A549 (cell line): Measurements from ENCODE around the gene OR10T2. TPM values are rescaled to one million over a fixed set of nuclear protein-coding genes. Genes with fewer than 3 reads are reported as not detected.

Experiments used
- ATAC-seq, 2 experiments: fragments of 200-7000 bp in 1 of 2; fragments of >200 bp in 1 of 2; cut with Nextera tagmentation in 1 of 2; cut with Tn5 transposase in 1 of 2; 3 replicates each; pipeline versions ENCODE4 v1.8.0 to v1.9.1; 2018 to 2020; ENCODE audit warnings: mild to moderate bottlenecking in 1 of 2, moderate library complexity in 1 of 2
- CTCF ChIA-PET: fragments of 300-600 bp; sonication (Branson Sonifier 250); formaldehyde crosslinking; extraction: SDS; loops from one replicate; lab custom pipeline; 2021; ENCODE audit warnings: antibody characterized with exemption, inconsistent platforms; lab: Yijun Ruan, JAX
- POLR2A ChIA-PET: fragments of 350-600 bp; formaldehyde crosslinking; extraction: SDS; loops from one replicate; lab custom pipeline; 2021; ENCODE audit warnings: antibody characterized with exemption, inconsistent platforms; lab: Yijun Ruan, JAX
- DNase-seq, 2 experiments: peaks; one replicate each; pipeline versions ENCODE4 v3.0.0 to v3.0.0-alpha.2; 2011 to 2016; ENCODE audit warnings: low read depth in 1 of 2, low spot score in 1 of 2
- FAIRE-seq: peaks from 2 replicates; lab custom pipeline; 2011; peaks lifted over from hg19 to GRCh38; lab: Jason Lieb, UNC
- H3K27ac ChIP-seq, 2 experiments: fragments of >200 bp; sonication (Bioruptor Twin); formaldehyde crosslinking; 3 replicates each; pipeline ENCODE4 v1.5.1; 2016 to 2017
- H3K4me1 ChIP-seq: fragments of >200 bp; sonication (Bioruptor Twin); formaldehyde crosslinking; 3 replicates; pipeline ENCODE4 v1.6.1; 2016
- H3K4me2 ChIP-seq: fragments of >200 bp; sonication (Bioruptor Twin); formaldehyde crosslinking; 3 replicates; pipeline ENCODE4 v1.6.1; 2016
- H3K4me3 ChIP-seq: fragments of >200 bp; sonication (Bioruptor Twin); formaldehyde crosslinking; 3 replicates; pipeline ENCODE4 v1.5.1; 2016
- H3K9me3 ChIP-seq: fragments of >200 bp; sonication (Bioruptor Twin); formaldehyde crosslinking; 3 replicates; pipeline ENCODE4 v1.6.1; 2016
- CHD2 ChIP-seq: fragments of 150-350 bp; IDR thresholded peaks from 2 replicates; pipeline ENCODE4 v1.6.1; 2014; ENCODE audit warnings: low read length; ENCODE audit not compliant: partially characterized antibody
- CHD4 ChIP-seq: fragments of 200-600 bp; sonication (generic); IDR thresholded peaks from 2 replicates; pipeline ENCODE4 v1.6.1; 2016; ENCODE audit warnings: antibody characterized with exemption, mild to moderate bottlenecking, borderline replicate concordance
- EHF ChIP-seq: fragments of 250-450 bp; sonication (Bioruptor Pico); IDR thresholded peaks from 2 replicates; pipeline ENCODE4 v1.5.0; 2020; ENCODE audit warnings: mild to moderate bottlenecking
- EHMT2 ChIP-seq: fragments of 200-600 bp; sonication (generic); IDR thresholded peaks from 2 replicates; pipeline ENCODE4 v1.6.1; 2016; ENCODE audit warnings: antibody characterized with exemption, low read depth, mild to moderate bottlenecking, moderate library complexity
- FOSL2 ChIP-seq, 2 experiments: fragments of 450-650 bp in 1 of 2; fragments of >200 bp in 1 of 2; sonication (Bioruptor Twin) in 1 of 2; formaldehyde crosslinking; IDR thresholded peaks; 2 replicates each; pipeline versions ENCODE4 v1.5.0 to v1.6.1; 2016 to 2020; ENCODE audit warnings: mild to moderate bottlenecking in 1 of 2, moderate library complexity in 1 of 2
- FOXS1 ChIP-seq: fragments of 250-450 bp; sonication (Bioruptor Pico); IDR thresholded peaks from 2 replicates; pipeline ENCODE4 v1.5.0; 2020; ENCODE audit warnings: mild to moderate bottlenecking, moderate library complexity
- JUN ChIP-seq, 2 experiments: fragments of >200 bp; sonication (Bioruptor Twin); formaldehyde crosslinking; IDR thresholded peaks; 2 replicates in 1 of 2; 3 replicates in 1 of 2; pipeline ENCODE4 v1.6.1; 2016 to 2017
- JUNB ChIP-seq: fragments of >200 bp; sonication (Bioruptor Twin); formaldehyde crosslinking; IDR thresholded peaks from 2 replicates; pipeline ENCODE4 v1.6.1; 2016
- MAZ ChIP-seq: fragments of 150-350 bp; IDR thresholded peaks from 2 replicates; pipeline ENCODE4 v1.6.1; 2014; ENCODE audit warnings: antibody characterized with exemption, low read depth, low read length, borderline replicate concordance
- NR3C1 ChIP-seq: fragments of >200 bp; sonication (Bioruptor Twin); formaldehyde crosslinking; IDR thresholded peaks from 3 replicates; pipeline ENCODE4 v1.6.1; 2017
- PHF8 ChIP-seq: fragments of 200-600 bp; sonication (generic); IDR thresholded peaks from 2 replicates; pipeline ENCODE4 v1.6.1; 2016; ENCODE audit warnings: low read depth, mild to moderate bottlenecking, antibody characterized with exemption, moderate library complexity, borderline replicate concordance
- RCOR1 ChIP-seq: fragments of 150-350 bp; IDR thresholded peaks from 2 replicates; pipeline ENCODE4 v1.6.1; 2014; ENCODE audit warnings: antibody characterized with exemption, low read length, low read depth
- RNF2 ChIP-seq: fragments of 200-600 bp; sonication (generic); IDR thresholded peaks from 2 replicates; pipeline ENCODE4 v1.6.1; 2016; ENCODE audit warnings: low read depth, mild to moderate bottlenecking, antibody characterized with exemption, moderate library complexity, borderline replicate concordance
- SMC3 ChIP-seq: fragments of >200 bp; sonication (Bioruptor Twin); formaldehyde crosslinking; IDR thresholded peaks from 3 replicates; pipeline ENCODE4 v1.6.1; 2018; ENCODE audit warnings: inconsistent platforms
- ZC3H11A ChIP-seq: fragments of 450-650 bp; IDR thresholded peaks from 2 replicates; pipeline ENCODE4 v1.6.1; 2014; ENCODE audit warnings: antibody characterized with exemption, mild to moderate bottlenecking
- WGBS: methylation state at CpG from one replicate; pipeline ENCODE4 v1.1.6; 2017; ENCODE audit errors: missing lambda C conversion rate; 5-methylcytosine and 5-hydroxymethylcytosine counted together
- polyA plus RNA-seq, 4 experiments: library from polyadenylated mRNA; depleted of rRNA in 3 of 4; stranded (reverse); fragments of >200 nt; fragmentation: RNase III in 1 of 4; extraction: RNeasy Plus Mini Kit Qiagen cat#74134 plus additional on column Dnase treatment in 1 of 4; gene quantifications; 2 replicates in 3 of 4; 3 replicates in 1 of 4; pipeline ENCODE4 v1.2.3, GENCODE V29; 2011 to 2017
- TF ChIP-seq, protein P1 (sequence below): fragments of 150-350 bp; IDR thresholded peaks from 2 replicates; pipeline ENCODE4 v1.6.1; 2014; ENCODE audit warnings: low read depth, mild to moderate bottlenecking, low read length
- TF ChIP-seq, protein P2 (sequence below): IDR thresholded peaks from 2 replicates; pipeline ENCODE4 v1.6.1; 2012; ENCODE audit warnings: low read depth, borderline replicate concordance
- TF ChIP-seq, protein P3 (sequence below): fragments of 250-450 bp; sonication (Bioruptor Pico); IDR thresholded peaks from 2 replicates; pipeline ENCODE4 v1.5.0; 2020; ENCODE audit warnings: low read depth, mild to moderate bottlenecking, moderate library complexity
- TF ChIP-seq, protein P4 (sequence below): fragments of 450-650 bp; IDR thresholded peaks from 2 replicates; pipeline ENCODE4 v1.6.1; 2014; ENCODE audit warnings: antibody characterized with exemption
- TF ChIP-seq, protein P5 (sequence below): IDR thresholded peaks from 2 replicates; pipeline ENCODE4 v1.6.1; 2012
- TF ChIP-seq, protein P6 (sequence below): fragments of 250-450 bp; sonication (Bioruptor Pico); IDR thresholded peaks from 2 replicates; pipeline ENCODE4 v1.5.0; 2021; ENCODE audit warnings: mild to moderate bottlenecking, moderate library complexity, borderline replicate concordance

OR10T2 gene
- polyA plus RNA-seq, 2 of the 4 experiments (the other 2 are of a cell fraction) = not detected

DNA sequence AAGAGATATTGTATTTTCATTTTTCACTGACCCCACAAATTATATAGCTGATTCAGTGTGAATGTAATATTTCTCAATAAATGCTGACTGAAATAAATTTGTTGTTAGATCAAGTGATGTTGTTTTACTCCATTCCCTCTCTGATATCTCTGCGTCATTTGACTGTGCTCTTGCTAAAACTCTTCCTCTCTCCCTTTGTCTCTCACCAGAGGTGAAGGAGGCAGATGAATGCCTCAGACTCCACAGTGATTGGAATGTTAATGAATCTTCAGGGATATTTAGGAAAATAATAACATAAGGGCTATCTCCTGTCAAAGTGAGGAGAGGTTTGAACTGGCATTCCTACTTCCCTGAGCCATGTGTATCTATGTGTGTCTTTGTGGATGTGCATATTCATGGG, 41.8 kb downstream of the OR10T2 start (continued):
- TF ChIP-seq, protein P1, sequence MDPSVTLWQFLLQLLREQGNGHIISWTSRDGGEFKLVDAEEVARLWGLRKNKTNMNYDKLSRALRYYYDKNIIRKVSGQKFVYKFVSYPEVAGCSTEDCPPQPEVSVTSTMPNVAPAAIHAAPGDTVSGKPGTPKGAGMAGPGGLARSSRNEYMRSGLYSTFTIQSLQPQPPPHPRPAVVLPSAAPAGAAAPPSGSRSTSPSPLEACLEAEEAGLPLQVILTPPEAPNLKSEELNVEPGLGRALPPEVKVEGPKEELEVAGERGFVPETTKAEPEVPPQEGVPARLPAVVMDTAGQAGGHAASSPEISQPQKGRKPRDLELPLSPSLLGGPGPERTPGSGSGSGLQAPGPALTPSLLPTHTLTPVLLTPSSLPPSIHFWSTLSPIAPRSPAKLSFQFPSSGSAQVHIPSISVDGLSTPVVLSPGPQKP = no peak
- TF ChIP-seq SMC3 = no peak

DNA sequence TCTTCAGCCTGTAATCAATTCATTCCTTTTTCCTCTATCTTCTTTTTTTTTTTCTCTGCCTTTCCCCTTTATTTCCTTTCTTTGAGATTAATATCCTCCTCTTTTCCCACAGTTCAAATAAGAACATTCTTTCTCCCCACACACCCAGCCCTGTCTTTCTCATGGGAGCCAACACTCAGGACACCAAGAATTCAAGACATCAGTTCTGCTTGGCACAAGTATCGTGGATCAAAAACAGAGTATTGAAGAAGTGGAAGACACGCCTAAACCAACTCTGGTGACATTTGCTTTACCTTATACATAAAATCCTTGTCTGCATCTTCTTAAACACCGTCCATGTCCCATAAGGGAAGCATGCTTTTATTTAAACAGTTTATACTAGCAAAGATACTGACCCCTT, 42.6 kb downstream of the OR10T2 start:
- ChIA-PET CTCF (interaction anchor here (1.2 kb wide), 1 partner anchor 833 kb away, joined by 3 read pairs; no protein-coding TSS in a partner anchor), POLR2A (no interaction called here)
- WGBS = 4% methylated on average over 3 of the region's 3 CpGs
- no peak for ATAC-seq
- no peak for FAIRE-seq
- no peak for DNase-seq
- H3K9me3 ChIP-seq = no peaks in the 10 kb centered on the region
- no peak overlapping the region for H3K27ac ChIP-seq
- H3K4me3 ChIP-seq = no peak overlapping the region
- H3K4me2 ChIP-seq = no peak overlapping the region
- TF ChIP-seq MAZ (no peak), EHMT2 (no peak), ZC3H11A (no peak), RNF2 (no peak), EHF (CRISPR knock-in tag) (no peak), JUN (IDR thresholded peaks at IDR 0.05) (no peak), PHF8 (no peak), RCOR1 (no peak), FOXS1 (CRISPR knock-in tag) (no peak), CHD4 (no peak), CHD2 (no peak), FOSL2 (IDR thresholded peaks at IDR 0.05) (no peak), FOSL2 (CRISPR knock-in tag; IDR thresholded peaks at IDR 0.05) (no peak), NR3C1 (no peak), JUNB (no peak)
- TF ChIP-seq, protein P2, sequence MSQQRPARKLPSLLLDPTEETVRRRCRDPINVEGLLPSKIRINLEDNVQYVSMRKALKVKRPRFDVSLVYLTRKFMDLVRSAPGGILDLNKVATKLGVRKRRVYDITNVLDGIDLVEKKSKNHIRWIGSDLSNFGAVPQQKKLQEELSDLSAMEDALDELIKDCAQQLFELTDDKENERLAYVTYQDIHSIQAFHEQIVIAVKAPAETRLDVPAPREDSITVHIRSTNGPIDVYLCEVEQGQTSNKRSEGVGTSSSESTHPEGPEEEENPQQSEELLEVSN = no peak
- TF ChIP-seq, protein P3, sequence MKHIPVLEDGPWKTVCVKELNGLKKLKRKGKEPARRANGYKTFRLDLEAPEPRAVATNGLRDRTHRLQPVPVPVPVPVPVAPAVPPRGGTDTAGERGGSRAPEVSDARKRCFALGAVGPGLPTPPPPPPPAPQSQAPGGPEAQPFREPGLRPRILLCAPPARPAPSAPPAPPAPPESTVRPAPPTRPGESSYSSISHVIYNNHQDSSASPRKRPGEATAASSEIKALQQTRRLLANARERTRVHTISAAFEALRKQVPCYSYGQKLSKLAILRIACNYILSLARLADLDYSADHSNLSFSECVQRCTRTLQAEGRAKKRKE (CRISPR knock-in tag) = no peak
- TF ChIP-seq, protein P4, sequence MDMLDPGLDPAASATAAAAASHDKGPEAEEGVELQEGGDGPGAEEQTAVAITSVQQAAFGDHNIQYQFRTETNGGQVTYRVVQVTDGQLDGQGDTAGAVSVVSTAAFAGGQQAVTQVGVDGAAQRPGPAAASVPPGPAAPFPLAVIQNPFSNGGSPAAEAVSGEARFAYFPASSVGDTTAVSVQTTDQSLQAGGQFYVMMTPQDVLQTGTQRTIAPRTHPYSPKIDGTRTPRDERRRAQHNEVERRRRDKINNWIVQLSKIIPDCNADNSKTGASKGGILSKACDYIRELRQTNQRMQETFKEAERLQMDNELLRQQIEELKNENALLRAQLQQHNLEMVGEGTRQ = no peak
- TF ChIP-seq, protein P5, sequence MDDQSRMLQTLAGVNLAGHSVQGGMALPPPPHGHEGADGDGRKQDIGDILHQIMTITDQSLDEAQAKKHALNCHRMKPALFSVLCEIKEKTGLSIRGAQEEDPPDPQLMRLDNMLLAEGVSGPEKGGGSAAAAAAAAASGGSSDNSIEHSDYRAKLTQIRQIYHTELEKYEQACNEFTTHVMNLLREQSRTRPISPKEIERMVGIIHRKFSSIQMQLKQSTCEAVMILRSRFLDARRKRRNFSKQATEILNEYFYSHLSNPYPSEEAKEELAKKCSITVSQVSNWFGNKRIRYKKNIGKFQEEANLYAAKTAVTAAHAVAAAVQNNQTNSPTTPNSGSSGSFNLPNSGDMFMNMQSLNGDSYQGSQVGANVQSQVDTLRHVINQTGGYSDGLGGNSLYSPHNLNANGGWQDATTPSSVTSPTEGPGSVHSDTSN = no peak
- TF ChIP-seq, protein P6, sequence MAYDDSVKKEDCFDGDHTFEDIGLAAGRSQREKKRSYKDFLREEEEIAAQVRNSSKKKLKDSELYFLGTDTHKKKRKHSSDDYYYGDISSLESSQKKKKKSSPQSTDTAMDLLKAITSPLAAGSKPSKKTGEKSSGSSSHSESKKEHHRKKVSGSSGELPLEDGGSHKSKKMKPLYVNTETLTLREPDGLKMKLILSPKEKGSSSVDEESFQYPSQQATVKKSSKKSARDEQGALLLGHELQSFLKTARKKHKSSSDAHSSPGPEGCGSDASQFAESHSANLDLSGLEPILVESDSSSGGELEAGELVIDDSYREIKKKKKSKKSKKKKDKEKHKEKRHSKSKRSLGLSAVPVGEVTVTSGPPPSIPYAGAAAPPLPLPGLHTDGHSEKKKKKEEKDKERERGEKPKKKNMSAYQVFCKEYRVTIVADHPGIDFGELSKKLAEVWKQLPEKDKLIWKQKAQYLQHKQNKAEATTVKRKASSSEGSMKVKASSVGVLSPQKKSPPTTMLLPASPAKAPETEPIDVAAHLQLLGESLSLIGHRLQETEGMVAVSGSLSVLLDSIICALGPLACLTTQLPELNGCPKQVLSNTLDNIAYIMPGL = no peak
- H3K4me1 ChIP-seq = no peaks in the 10 kb centered on the region
